ENCODE data around the gene KLRC3. TPM values are rescaled to one million over a fixed set of nuclear protein-coding genes. Genes with fewer than 3 reads are reported as not detected.
"Not testable (repeated sequence)": the region's sequence is repeated elsewhere in the genome, so short reads cannot be mapped to it uniquely, and the experiment has no call there.

KLRC3 gene
- total RNA-seq, 1 donor from 2014 or later, result not detected

- H3K9me3 Mint-ChIP-seq (ENCODE audit: unreplicated experiment), result peaks cover 6% of the 10 kb centered on the region
- no peaks in the 10 kb centered on the region for H3K27me3 Mint-ChIP-seq (ENCODE audit: unreplicated experiment)
- no peak for TF ChIP-seq CTCF (IDR thresholded peaks at IDR 0.05; ENCODE audit: partially characterized antibody, unreplicated experiment)
- H3K36me3 Mint-ChIP-seq (ENCODE audit: unreplicated experiment), result peaks cover 11% of the 10 kb centered on the region
- no peaks in the 10 kb centered on the region for H3K4me1 Mint-ChIP-seq (ENCODE audit: low read depth, unreplicated experiment)
- no peak overlapping the region for H3K27ac Mint-ChIP-seq (ENCODE audit: unreplicated experiment)
- H3K4me3 Mint-ChIP-seq (ENCODE audit: unreplicated experiment), result no peak overlapping the region
- DNase-seq, result no peak
Measured at GRCh38 chr12:10455766-10456165, 35.4 kb upstream of the KLRC3 start.

- Mint-ChIP-seq H3K27me3 (ENCODE audit: unreplicated experiment) (no peaks in the 10 kb centered on the region), H3K4me3 (ENCODE audit: unreplicated experiment) (no peak overlapping the region), H3K9me3 (ENCODE audit: unreplicated experiment) (peaks cover 6% of the 10 kb centered on the region), H3K4me1 (ENCODE audit: low read depth, unreplicated experiment) (no peaks in the 10 kb centered on the region), H3K36me3 (ENCODE audit: unreplicated experiment) (peaks cover 11% of the 10 kb centered on the region), H3K27ac (ENCODE audit: unreplicated experiment) (no peak overlapping the region)
- no peak for DNase-seq
- no peak for TF ChIP-seq CTCF (IDR thresholded peaks at IDR 0.05; ENCODE audit: partially characterized antibody, unreplicated experiment)
Measured at GRCh38 chr12:10454531-10454930, 34.1 kb upstream of the KLRC3 start.

- DNase-seq, result no peak
- Mint-ChIP-seq H3K4me1 (ENCODE audit: low read depth, unreplicated experiment) (no peaks in the 10 kb centered on the region), H3K36me3 (ENCODE audit: unreplicated experiment) (peaks cover 11% of the 10 kb centered on the region), H3K27me3 (ENCODE audit: unreplicated experiment) (no peaks in the 10 kb centered on the region), H3K27ac (ENCODE audit: unreplicated experiment) (no peak within 1 kb of the TSS), H3K9me3 (ENCODE audit: unreplicated experiment) (peaks cover 6% of the 10 kb centered on the region), H3K4me3 (ENCODE audit: unreplicated experiment) (no peak within 1 kb of the TSS)
- TF ChIP-seq CTCF (IDR thresholded peaks at IDR 0.05; ENCODE audit: partially characterized antibody, unreplicated experiment), result no peak
Measured at GRCh38 chr12:10453156-10453555, 32.8 kb upstream of the KLRC3 start, which contains the start of gene KLRC1. TSS of gene KLRC1 (minus strand) at chr12:10453377. CDS start at chr12:10451156, 2,221 bp downstream.

- Mint-ChIP-seq H3K36me3 (ENCODE audit: unreplicated experiment) (no peaks in the 10 kb centered on the region), H3K27me3 (ENCODE audit: unreplicated experiment) (no peaks in the 10 kb centered on the region), H3K4me1 (ENCODE audit: low read depth, unreplicated experiment) (no peaks in the 10 kb centered on the region), H3K4me3 (ENCODE audit: unreplicated experiment) (no peak overlapping the region), H3K27ac (ENCODE audit: unreplicated experiment) (no peak overlapping the region), H3K9me3 (ENCODE audit: unreplicated experiment) (no peaks in the 10 kb centered on the region)
- TF ChIP-seq CTCF (IDR thresholded peaks at IDR 0.05; ENCODE audit: partially characterized antibody, unreplicated experiment), result no peak
- DNase-seq, result no peak
Measured at GRCh38 chr12:10448236-10448635, 27.8 kb upstream of the KLRC3 start.

- H3K27ac Mint-ChIP-seq (ENCODE audit: unreplicated experiment); H3K4me3 Mint-ChIP-seq (ENCODE audit: unreplicated experiment); H3K9me3 Mint-ChIP-seq (ENCODE audit: unreplicated experiment); H3K27me3 Mint-ChIP-seq (ENCODE audit: unreplicated experiment); DNase-seq; H3K4me1 Mint-ChIP-seq (ENCODE audit: low read depth, unreplicated experiment); H3K36me3 Mint-ChIP-seq (ENCODE audit: unreplicated experiment): not testable (repeated sequence)
Measured at GRCh38 chr12:10446052-10446451, 25.7 kb upstream of the KLRC3 start.

- not testable (repeated sequence) for H3K36me3 Mint-ChIP-seq (ENCODE audit: unreplicated experiment)
Measured at GRCh38 chr12:10441144-10441543, 20.7 kb upstream of the KLRC3 start.

GRCh38 chr12:10439608-10440274, 19.3 kb upstream of the KLRC3 start:
- H3K4me3 Mint-ChIP-seq (ENCODE audit: unreplicated experiment); H3K4me1 Mint-ChIP-seq (ENCODE audit: low read depth, unreplicated experiment); H3K9me3 Mint-ChIP-seq (ENCODE audit: unreplicated experiment); DNase-seq; H3K36me3 Mint-ChIP-seq (ENCODE audit: unreplicated experiment); H3K27ac Mint-ChIP-seq (ENCODE audit: unreplicated experiment); H3K27me3 Mint-ChIP-seq (ENCODE audit: unreplicated experiment): not testable (repeated sequence)

More at GRCh38 chr12:10441144-10441543, 20.7 kb upstream of the KLRC3 start:
- not testable (repeated sequence) for H3K27ac Mint-ChIP-seq (ENCODE audit: unreplicated experiment); H3K4me1 Mint-ChIP-seq (ENCODE audit: low read depth, unreplicated experiment); DNase-seq; H3K27me3 Mint-ChIP-seq (ENCODE audit: unreplicated experiment); H3K9me3 Mint-ChIP-seq (ENCODE audit: unreplicated experiment); H3K4me3 Mint-ChIP-seq (ENCODE audit: unreplicated experiment)

GRCh38 chr12:10437601-10438000, 17.2 kb upstream of the KLRC3 start:
- H3K27ac Mint-ChIP-seq (ENCODE audit: unreplicated experiment); DNase-seq; H3K9me3 Mint-ChIP-seq (ENCODE audit: unreplicated experiment); H3K27me3 Mint-ChIP-seq (ENCODE audit: unreplicated experiment); H3K4me1 Mint-ChIP-seq (ENCODE audit: low read depth, unreplicated experiment); H3K36me3 Mint-ChIP-seq (ENCODE audit: unreplicated experiment); H3K4me3 Mint-ChIP-seq (ENCODE audit: unreplicated experiment): not testable (repeated sequence)

GRCh38 chr12:10435816-10436215, 15.4 kb upstream of the KLRC3 start, which contains the start of gene KLRC2:
TSS of gene KLRC2 (minus strand) at chr12:10436010. CDS start at chr12:10435986, 24 bp downstream.
- DNase-seq; H3K36me3 Mint-ChIP-seq (ENCODE audit: unreplicated experiment); H3K9me3 Mint-ChIP-seq (ENCODE audit: unreplicated experiment); H3K4me3 Mint-ChIP-seq (ENCODE audit: unreplicated experiment); H3K27ac Mint-ChIP-seq (ENCODE audit: unreplicated experiment); H3K27me3 Mint-ChIP-seq (ENCODE audit: unreplicated experiment); H3K4me1 Mint-ChIP-seq (ENCODE audit: low read depth, unreplicated experiment): not testable (repeated sequence)

All from glutamatergic neuron (in vitro differentiated cells).